SK-N-SH treated with all-trans-retinoic acid at 6 μM for 48 hours (cell line): Measurements from ENCODE around the gene ZMYND8.

Experiments used
- ATAC-seq: fragments of 200-7000 bp; cut with Tn5 transposase; 3 replicates; pipeline ENCODE4 v1.9.1; 2020; ENCODE audit warnings: mild to moderate bottlenecking, moderate library complexity
- ARNTL ChIP-seq: fragments of 450-650 bp; formaldehyde crosslinking; IDR thresholded peaks from 2 replicates; pipeline ENCODE4 v1.5.0; 2020; ENCODE audit warnings: low read depth, mild to moderate bottlenecking, moderate library complexity, borderline replicate concordance
- BACH2 ChIP-seq: fragments of 250-450 bp; sonication (Bioruptor Pico); IDR thresholded peaks from 2 replicates; pipeline ENCODE4 v1.9.0; 2021; ENCODE audit warnings: mild to moderate bottlenecking, borderline replicate concordance
- CREB5 ChIP-seq: fragments of 250-450 bp; sonication (Bioruptor Pico); IDR thresholded peaks from 2 replicates; pipeline ENCODE4 v1.5.1; 2020; ENCODE audit warnings: low read depth, mild to moderate bottlenecking, moderate library complexity
- CSDC2 ChIP-seq: fragments of 250-450 bp; sonication (Bioruptor Pico); IDR thresholded peaks from 2 replicates; pipeline ENCODE4 v1.5.0; 2020; ENCODE audit warnings: mild to moderate bottlenecking, moderate library complexity
- CSRNP3 ChIP-seq: fragments of 250-450 bp; sonication (Bioruptor Pico); IDR thresholded peaks from 2 replicates; pipeline ENCODE4 v1.5.1; 2021; ENCODE audit warnings: mild to moderate bottlenecking, moderate library complexity
- ESRRG ChIP-seq: fragments of 250-450 bp; sonication (Bioruptor Pico); IDR thresholded peaks from 2 replicates; pipeline ENCODE4 v1.6.1; 2021; ENCODE audit warnings: mild to moderate bottlenecking
- GLIS3 ChIP-seq: fragments of 250-450 bp; sonication (Bioruptor Pico); IDR thresholded peaks from 2 replicates; pipeline ENCODE4 v1.5.0; 2020; ENCODE audit warnings: mild to moderate bottlenecking, moderate library complexity
- ISL1 ChIP-seq: fragments of 250-450 bp; sonication (Bioruptor Pico); IDR thresholded peaks from 2 replicates; pipeline ENCODE4 v2.1.2; 2022; ENCODE audit warnings: mild to moderate bottlenecking, moderate library complexity
- OSR1 ChIP-seq: fragments of 250-450 bp; sonication (Bioruptor Pico); IDR thresholded peaks from 2 replicates; pipeline ENCODE4 v1.8.0; 2022; ENCODE audit warnings: moderate library complexity, mild to moderate bottlenecking, inconsistent platforms
- PATZ1 ChIP-seq: fragments of 250-450 bp; sonication (Bioruptor Pico); IDR thresholded peaks from 2 replicates; pipeline ENCODE4 v1.8.0; 2020; ENCODE audit warnings: mild to moderate bottlenecking, moderate library complexity, borderline replicate concordance
- POU6F1 ChIP-seq: fragments of 250-450 bp; sonication (Bioruptor Pico); IDR thresholded peaks from 2 replicates; pipeline ENCODE4 v1.8.0; 2021; ENCODE audit warnings: low read depth, mild to moderate bottlenecking, moderate library complexity, borderline replicate concordance
- PPARA ChIP-seq: fragments of 250-450 bp; sonication (Bioruptor Pico); IDR thresholded peaks from 2 replicates; pipeline ENCODE4 v1.5.0; 2020; ENCODE audit warnings: mild to moderate bottlenecking, borderline replicate concordance
- SNAI2 ChIP-seq: fragments of 250-450 bp; sonication (Bioruptor Pico); IDR thresholded peaks from 2 replicates; pipeline ENCODE4 v1.5.0; 2020; ENCODE audit warnings: mild to moderate bottlenecking, moderate library complexity
- TOX ChIP-seq: fragments of 250-450 bp; sonication (Bioruptor Pico); IDR thresholded peaks from 2 replicates; pipeline ENCODE4 v1.8.0; 2021; ENCODE audit warnings: mild to moderate bottlenecking, moderate library complexity, borderline replicate concordance
- ZFP3 ChIP-seq: fragments of 250-450 bp; sonication (Bioruptor Pico); IDR thresholded peaks from 2 replicates; pipeline ENCODE4 v1.5.0; 2020; ENCODE audit warnings: mild to moderate bottlenecking, moderate library complexity
- ZFP30 ChIP-seq: fragments of 450-650 bp; formaldehyde crosslinking; IDR thresholded peaks from 2 replicates; pipeline ENCODE4 v1.5.0; 2022; ENCODE audit warnings: mild to moderate bottlenecking, moderate library complexity
- ZNF565 ChIP-seq: fragments of 450-650 bp; formaldehyde crosslinking; conservative IDR thresholded peaks from 2 replicates; pipeline ENCODE4 v1.5.0; 2020; ENCODE audit warnings: low read depth, mild to moderate bottlenecking, moderate library complexity
- ZNF8 ChIP-seq: fragments of 450-650 bp; formaldehyde crosslinking; IDR thresholded peaks from 2 replicates; pipeline ENCODE4 v1.5.0; 2020; ENCODE audit warnings: mild to moderate bottlenecking, moderate library complexity

ZMYND8 gene

GRCh38 chr20:47257771-47258170 lies 98.7 kb downstream of the ZMYND8 start:
- ATAC-seq: no peak
- TF ChIP-seq ARNTL (CRISPR knock-in tag) (no peak), TOX (CRISPR knock-in tag) (no peak), PATZ1 (CRISPR knock-in tag) (no peak), CSDC2 (CRISPR knock-in tag) (no peak)

GRCh38 chr20:47257256-47257655 lies 99.2 kb downstream of the ZMYND8 start:
- TF ChIP-seq ZNF565 (CRISPR knock-in tag) (no peak), GLIS3 (CRISPR knock-in tag) (no peak), CREB5 (CRISPR knock-in tag) (no peak), SNAI2 (CRISPR knock-in tag) (no peak)
- TF ChIP-seq, all 23 proteins: peak for 0
- ATAC-seq: no peak; the same call in 2 of the 3 replicates

- peak; percentile 50; the same call in 2 of the 3 replicates for ATAC-seq
- TF ChIP-seq ESRRG: no peak
- no peak for TF ChIP-seq CSRNP3
- TF ChIP-seq CREB5 (CRISPR knock-in tag): no peak
- no peak for TF ChIP-seq ZNF8 (CRISPR knock-in tag)
- TF ChIP-seq PPARA (CRISPR knock-in tag): no peak
- TF ChIP-seq ZNF565 (CRISPR knock-in tag): no peak
- TF ChIP-seq PATZ1 (CRISPR knock-in tag): no peak
- no peak for TF ChIP-seq SNAI2 (CRISPR knock-in tag)
- no peak for TF ChIP-seq CSDC2 (CRISPR knock-in tag)
- TF ChIP-seq ARNTL (CRISPR knock-in tag): no peak
- TF ChIP-seq POU6F1 (CRISPR knock-in tag): no peak
- no peak for TF ChIP-seq TOX (CRISPR knock-in tag)
- TF ChIP-seq ISL1: no peak
- no peak for TF ChIP-seq ZFP30 (CRISPR knock-in tag)
- TF ChIP-seq OSR1: no peak
- no peak for TF ChIP-seq ZFP3 (CRISPR knock-in tag)
- TF ChIP-seq BACH2 (CRISPR knock-in tag): no peak
Observed at GRCh38 chr20:47256668-47257236, 99.7 kb downstream of the ZMYND8 start.

- ATAC-seq: no peak
Observed at GRCh38 chr20:47253872-47254271, 102.6 kb downstream of the ZMYND8 start.

More at GRCh38 chr20:47253872-47254271, 102.6 kb downstream of the ZMYND8 start:
- TF ChIP-seq CSRNP3 (no peak), ZNF565 (CRISPR knock-in tag) (no peak), ZFP3 (CRISPR knock-in tag) (no peak), CREB5 (CRISPR knock-in tag) (no peak), ARNTL (CRISPR knock-in tag) (no peak), POU6F1 (CRISPR knock-in tag) (no peak), TOX (CRISPR knock-in tag) (no peak), ZFP30 (CRISPR knock-in tag) (no peak), ESRRG (no peak)
